ENCODE measurements around the gene NAT14.

GRCh38 chr19:55493052-55493644 lies 8.2 kb downstream of the NAT14 start:
- TF ChIP-seq POLR2AphosphoS5 (IDR thresholded peaks at IDR 0.05; ENCODE audit: low read depth, low read length): no peak
- TF ChIP-seq POLR2A (IDR thresholded peaks at IDR 0.05; ENCODE audit: low read depth, low read length): no peak
- no peak for TF ChIP-seq POU2F2 (IDR thresholded peaks at IDR 0.05; ENCODE audit: low read depth, low read length)
- no peak for TF ChIP-seq TAF1 (IDR thresholded peaks at IDR 0.05; ENCODE audit: low read depth, low read length)

All from GM12891 (cell line).